Lung (tissue), 12 donors: ENCODE results near the gene DHRS4L2. TPM values are rescaled to one million over a fixed set of nuclear protein-coding genes. Genes with fewer than 3 reads are reported as not detected.
"Not testable (repeated sequence)": the region's sequence is repeated elsewhere in the genome, so short reads cannot be mapped to it uniquely, and the experiment has no call there.

ENCODE experiments used
- ATAC-seq: fragments of 200-7000 bp; cut with Tn5 transposase; one replicate; pipeline ENCODE4 v1.9.1; 2020; ENCODE audit warnings: moderate number of reproducible peaks; ENCODE audit not compliant: insufficient read depth, low FRiP score
- DNase-seq, 3 donors: peaks; one replicate each; pipeline ENCODE4 v3.0.0-alpha.2; 2013 to 2017
- H3K27ac ChIP-seq, 2 donors: one replicate each; pipeline ENCODE4 v1.5.1; 2013; ENCODE audit warnings: mild to moderate bottlenecking in 2 of 2, moderate library complexity in 2 of 2, control low read depth in 1 of 2, inconsistent platforms in 1 of 2, low read depth in 1 of 2, low read length in 1 of 2
- H3K27me3 ChIP-seq, 3 donors: one replicate each; pipeline ENCODE4 v1.5.1; 2013; ENCODE audit warnings: low read length in 2 of 3; ENCODE audit not compliant: control insufficient read depth in 3 of 3, insufficient read depth in 3 of 3
- H3K36me3 ChIP-seq, 4 donors: one replicate each; pipeline ENCODE4 v1.5.1; 2013; ENCODE audit warnings: low read length in 4 of 4, mild to moderate bottlenecking in 1 of 4, moderate library complexity in 1 of 4; ENCODE audit not compliant: control insufficient read depth in 4 of 4, insufficient read depth in 4 of 4
- H3K4me1 ChIP-seq, 5 donors: one replicate each; pipeline ENCODE4 v1.5.1; 2013; ENCODE audit warnings: low read length in 5 of 5, mild to moderate bottlenecking in 2 of 5, moderate library complexity in 1 of 5; ENCODE audit not compliant: control insufficient read depth in 5 of 5, insufficient read depth in 5 of 5
- H3K4me3 ChIP-seq: one replicate; pipeline ENCODE4 v1.5.1; 2013; ENCODE audit warnings: mild to moderate bottlenecking, control low read depth, moderate library complexity
- H3K9ac ChIP-seq, 2 donors: one replicate each; pipeline ENCODE4 v1.5.1; 2013; ENCODE audit warnings: low read length in 2 of 2, control low read depth in 1 of 2; ENCODE audit not compliant: insufficient read depth in 1 of 2
- H3K9me3 ChIP-seq, 4 donors: one replicate each; pipeline ENCODE4 v1.5.1; 2013; ENCODE audit warnings: low read length in 3 of 4, mild to moderate bottlenecking in 1 of 4, moderate library complexity in 1 of 4; ENCODE audit not compliant: control insufficient read depth in 4 of 4, insufficient read depth in 3 of 4
- WGBS, 2 donors: extraction: QIAGEN DNeasy Blood & Tissue Kit; methylation state at CpG; one replicate each; pipeline ENCODE4 v1.1.7; 2013; 5-methylcytosine and 5-hydroxymethylcytosine counted together
- polyA plus RNA-seq, 2 donors: library from polyadenylated mRNA; stranded (reverse); fragments of 200-250 nt; gene quantifications; one replicate each; pipeline ENCODE4 v1.2.1, GENCODE V29; 2013
- total RNA-seq, 2 donors: library from RNA; depleted of rRNA in 1 of 2; stranded (reverse); fragments of >200 nt in 1 of 2; gene quantifications; one replicate each; pipeline ENCODE4 v1.2.1, GENCODE V29; 2014 to 2021
- TF ChIP-seq, protein P1 (sequence below): IDR thresholded peaks from 2 replicates; pipeline ENCODE4 v1.5.1; 2012; ENCODE audit warnings: mild to moderate bottlenecking; ENCODE audit errors: control extremely low read depth, extremely low read depth
- donor health status: control.
- donor health status: control.
- donor health status: Bipolar disorder and iron deficiency.
- donor health status: healthy.
- donor health status: DM: yes; HTN: yes; CAD: no.

DHRS4L2 gene
- total and polyA plus RNA-seq, 4 donors, result 17.0 to 44.7 (median 29.8) TPM

DNA sequence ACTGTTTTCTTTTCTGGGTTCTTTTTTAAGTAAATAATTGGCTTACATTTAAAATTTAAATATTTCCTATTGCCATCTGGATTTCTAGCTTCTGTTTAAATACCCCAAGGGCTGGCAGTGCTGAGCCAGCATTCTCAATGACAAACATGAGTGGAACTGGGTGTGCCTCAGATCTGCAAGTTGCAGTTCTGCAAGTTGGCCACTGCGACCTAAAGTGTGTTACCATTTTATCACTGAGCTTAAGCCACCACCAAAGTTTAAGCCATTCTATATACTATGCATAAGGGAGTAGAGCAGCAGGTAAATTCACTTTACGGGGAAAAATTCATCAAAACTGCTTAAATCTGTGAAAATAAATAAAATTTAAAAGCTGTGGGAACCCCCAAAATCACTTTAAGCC, 11.5 kb upstream of the DHRS4L2 start:
- WGBS, 2 donors, result 51 to 81% methylated on average over 2 of the region's 2 CpGs
- peak in 1 of 3 donors; percentile 3 for DNase-seq

GRCh38 chr14:23981951-23982813, 6.5 kb upstream of the DHRS4L2 start:
- not testable (repeated sequence) for H3K4me1 ChIP-seq, H3K4me3 ChIP-seq, DNase-seq, ATAC-seq, H3K27ac ChIP-seq, H3K9ac ChIP-seq, H3K27me3 ChIP-seq, H3K9me3 ChIP-seq, H3K36me3 ChIP-seq
- 84 to 90% methylated on average over 9 to 10 of the region's 10 CpGs for WGBS, 2 donors

More for the DNA sequence above, 11.5 kb upstream of the DHRS4L2 start:
- H3K9me3 ChIP-seq, H3K4me3 ChIP-seq, H3K36me3 ChIP-seq, H3K9ac ChIP-seq, H3K4me1 ChIP-seq, H3K27me3 ChIP-seq, H3K27ac ChIP-seq: not testable (repeated sequence)
- peak; percentile 53 for ATAC-seq

- WGBS, 2 donors, result 59 to 71% methylated on average over 4 of the region's 4 CpGs
- H3K9ac ChIP-seq, result no peak overlapping the region
- no peaks in the 10 kb centered on the region for H3K36me3 ChIP-seq
- no peaks in the 10 kb centered on the region for H3K27me3 ChIP-seq
- H3K9me3 ChIP-seq, result no peaks in the 10 kb centered on the region
- no peak overlapping the region for H3K4me3 ChIP-seq
- peaks cover 0 to 19% (median 3%) of the 10 kb centered on the region in 5 donors for H3K4me1 ChIP-seq
- peak in 2 of 3 donors; percentile 11 to 53 for DNase-seq
- peak overlapping the region in 1 of 2 donors; percentile 25 for H3K27ac ChIP-seq
- ATAC-seq, result no peak
- TF ChIP-seq, protein P1, sequence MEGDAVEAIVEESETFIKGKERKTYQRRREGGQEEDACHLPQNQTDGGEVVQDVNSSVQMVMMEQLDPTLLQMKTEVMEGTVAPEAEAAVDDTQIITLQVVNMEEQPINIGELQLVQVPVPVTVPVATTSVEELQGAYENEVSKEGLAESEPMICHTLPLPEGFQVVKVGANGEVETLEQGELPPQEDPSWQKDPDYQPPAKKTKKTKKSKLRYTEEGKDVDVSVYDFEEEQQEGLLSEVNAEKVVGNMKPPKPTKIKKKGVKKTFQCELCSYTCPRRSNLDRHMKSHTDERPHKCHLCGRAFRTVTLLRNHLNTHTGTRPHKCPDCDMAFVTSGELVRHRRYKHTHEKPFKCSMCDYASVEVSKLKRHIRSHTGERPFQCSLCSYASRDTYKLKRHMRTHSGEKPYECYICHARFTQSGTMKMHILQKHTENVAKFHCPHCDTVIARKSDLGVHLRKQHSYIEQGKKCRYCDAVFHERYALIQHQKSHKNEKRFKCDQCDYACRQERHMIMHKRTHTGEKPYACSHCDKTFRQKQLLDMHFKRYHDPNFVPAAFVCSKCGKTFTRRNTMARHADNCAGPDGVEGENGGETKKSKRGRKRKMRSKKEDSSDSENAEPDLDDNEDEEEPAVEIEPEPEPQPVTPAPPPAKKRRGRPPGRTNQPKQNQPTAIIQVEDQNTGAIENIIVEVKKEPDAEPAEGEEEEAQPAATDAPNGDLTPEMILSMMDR, result no peak
These were observed 3.7 kb upstream of the DHRS4L2 start for GRCh38 chr14:23984891-23985602.

- not testable (repeated sequence) for H3K27me3 ChIP-seq, H3K4me3 ChIP-seq, H3K36me3 ChIP-seq
These were observed 514 bp upstream of the DHRS4L2 start for GRCh38 chr14:23988223-23988606.

GRCh38 chr14:23989734-23990445, 1.2 kb downstream of the DHRS4L2 start:
- H3K9me3 ChIP-seq, H3K4me3 ChIP-seq, H3K9ac ChIP-seq, H3K36me3 ChIP-seq, H3K27ac ChIP-seq, H3K27me3 ChIP-seq, ATAC-seq: not testable (repeated sequence)
- DNase-seq, result peak in 2 of 3 donors; percentile 11 to 25
- 66 to 76% methylated on average over 21 of the region's 21 CpGs for WGBS, 2 donors
- H3K4me1 ChIP-seq, result peaks cover 0 to 19% (median 3%) of the 10 kb centered on the region in 5 donors

More at GRCh38 chr14:23988223-23988606, 514 bp upstream of the DHRS4L2 start:
- Histone ChIP-seq H3K27ac (peak overlapping the region; percentile 47 to 60), H3K4me1 (peaks cover 0 to 19% (median 3%) of the 10 kb centered on the region in 5 donors)
- WGBS, 2 donors, result 41 to 49% methylated on average over 6 of the region's 6 CpGs
- H3K9ac ChIP-seq, H3K9me3 ChIP-seq, DNase-seq, ATAC-seq: not testable (repeated sequence)

DNA sequence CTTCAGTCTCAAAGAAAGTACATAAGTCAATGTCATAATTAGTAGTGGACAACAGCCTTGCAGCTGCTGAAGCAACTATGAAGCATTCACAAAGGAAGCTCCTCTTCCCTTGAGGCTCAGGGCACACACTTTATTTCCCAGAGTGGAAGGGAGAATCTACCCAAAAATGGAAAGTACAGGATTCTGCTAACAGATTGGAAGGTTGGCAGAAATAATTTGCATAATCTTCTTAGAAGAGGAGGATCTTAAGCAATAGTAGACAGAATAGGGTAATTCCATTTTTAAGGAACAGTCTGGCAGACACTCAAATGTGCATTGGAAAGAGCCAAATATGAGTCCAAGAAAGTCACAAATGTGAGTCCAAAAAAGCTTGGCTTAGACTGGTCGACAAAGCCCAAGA, 2.2 kb downstream of the DHRS4L2 start:
- 71 to 80% methylated on average over 1 of the region's 1 CpG for WGBS, 2 donors
- not testable (repeated sequence) for H3K36me3 ChIP-seq, H3K4me3 ChIP-seq, H3K27me3 ChIP-seq, H3K27ac ChIP-seq, ATAC-seq, H3K9me3 ChIP-seq, H3K9ac ChIP-seq
- DNase-seq, result peak in 2 of 3 donors; percentile 9 to 20
- peaks cover 0 to 19% (median 3%) of the 10 kb centered on the region in 5 donors for H3K4me1 ChIP-seq

GRCh38 chr14:23993042-23993441, 4.3 kb downstream of the DHRS4L2 start:
- H3K9ac ChIP-seq, H3K27me3 ChIP-seq, ATAC-seq, DNase-seq, H3K36me3 ChIP-seq, H3K4me3 ChIP-seq, H3K9me3 ChIP-seq, H3K27ac ChIP-seq: not testable (repeated sequence)
- WGBS, 2 donors, result 81 to 83% methylated on average over 3 of the region's 3 CpGs
- H3K4me1 ChIP-seq, result peaks cover 0 to 11% (median 3%) of the 10 kb centered on the region in 5 donors
